IPS-18c (cell line): Measurements from ENCODE around the gene PUM2.

ENCODE experiments used
- H3K4me3 ChIP-seq: 2 replicates; pipeline ENCODE4 v1.7.0; 2013; ENCODE audit warnings: low read depth, mild to moderate bottlenecking, low read length, moderate library complexity; ENCODE audit not compliant: insufficient read depth
- H3K9me3 ChIP-seq: one replicate; pipeline ENCODE4 v1.6.1; 2013; ENCODE audit warnings: mild to moderate bottlenecking, low read length, moderate library complexity; ENCODE audit not compliant: control insufficient read depth, insufficient read depth

PUM2 gene

GRCh38 chr2:20219763-20220380, 130.8 kb downstream of the PUM2 start:
- H3K9me3 ChIP-seq = no peaks in the 10 kb centered on the region
- no peak overlapping the region; the same call in 1 of the 2 replicates for H3K4me3 ChIP-seq

- Histone ChIP-seq H3K4me3 (no peak overlapping the region), H3K9me3 (no peaks in the 10 kb centered on the region)
Observed at GRCh38 chr2:20218331-20219320, 132.0 kb downstream of the PUM2 start.

- Histone ChIP-seq H3K9me3 (no peaks in the 10 kb centered on the region), H3K4me3 (no peak overlapping the region)
Observed at GRCh38 chr2:20217041-20217970, 133.3 kb downstream of the PUM2 start.

GRCh38 chr2:20216130-20217025, 134.3 kb downstream of the PUM2 start:
- H3K9me3 ChIP-seq = no peaks in the 10 kb centered on the region
- H3K4me3 ChIP-seq = no peak overlapping the region

- Histone ChIP-seq H3K4me3 (no peak overlapping the region), H3K9me3 (no peaks in the 10 kb centered on the region)
Observed at GRCh38 chr2:20215183-20216040, 135.2 kb downstream of the PUM2 start.

GRCh38 chr2:20214566-20215182, 136.0 kb downstream of the PUM2 start:
- no peak overlapping the region for H3K4me3 ChIP-seq
- no peaks in the 10 kb centered on the region for H3K9me3 ChIP-seq

- H3K9me3 ChIP-seq = no peaks in the 10 kb centered on the region
- no peak overlapping the region for H3K4me3 ChIP-seq
Observed at GRCh38 chr2:20213651-20214565, 136.7 kb downstream of the PUM2 start.

GRCh38 chr2:20212871-20213503, 137.7 kb downstream of the PUM2 start:
- H3K9me3 ChIP-seq = no peaks in the 10 kb centered on the region
- no peak overlapping the region for H3K4me3 ChIP-seq

- Histone ChIP-seq H3K9me3 (no peaks in the 10 kb centered on the region), H3K4me3 (no peak overlapping the region)
Observed at GRCh38 chr2:20212459-20212870, 138.2 kb downstream of the PUM2 start.

GRCh38 chr2:20211860-20212458, 138.7 kb downstream of the PUM2 start:
- H3K9me3 ChIP-seq = no peaks in the 10 kb centered on the region
- H3K4me3 ChIP-seq = no peak overlapping the region

GRCh38 chr2:20211420-20211819, 139.2 kb downstream of the PUM2 start:
- no peak overlapping the region for H3K4me3 ChIP-seq
- H3K9me3 ChIP-seq = no peaks in the 10 kb centered on the region

GRCh38 chr2:20210462-20210861, 140.2 kb downstream of the PUM2 start:
- Histone ChIP-seq H3K4me3 (no peak overlapping the region), H3K9me3 (no peaks in the 10 kb centered on the region)

- Histone ChIP-seq H3K9me3 (no peaks in the 10 kb centered on the region), H3K4me3 (no peak overlapping the region)
Observed at GRCh38 chr2:20209373-20210109, 141.1 kb downstream of the PUM2 start.
